ENCODE results near the gene NADSYN1.

DNA sequence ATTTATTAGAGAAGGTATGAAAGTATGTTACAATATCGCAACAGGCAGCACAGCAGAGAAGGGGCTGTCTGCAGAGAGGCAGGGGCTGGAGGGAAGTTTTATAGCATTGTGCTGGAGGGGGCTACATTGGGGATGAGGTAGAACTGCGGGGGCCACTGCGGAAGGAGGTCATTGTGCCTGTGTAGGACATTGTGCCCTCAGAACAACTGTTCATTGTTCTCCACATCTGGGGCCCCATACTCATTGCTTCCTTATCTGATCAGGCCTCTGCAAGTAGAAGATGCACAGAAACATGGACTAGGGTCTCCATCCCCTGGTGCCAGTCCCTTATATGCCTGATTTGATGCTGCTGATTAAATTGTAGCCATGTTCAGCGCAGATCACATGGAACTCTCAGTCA is 12.1 kb downstream of the NADSYN1 start:
- TF ChIP-seq CEBPB (IDR thresholded peaks at IDR 0.05) (no peak), TCF12 (IDR thresholded peaks at IDR 0.05; ENCODE audit: low read depth) (no peak), RAD21 (IDR thresholded peaks at IDR 0.05; ENCODE audit: low read depth) (no peak), CREB1 (IDR thresholded peaks at IDR 0.05; ENCODE audit: low read depth) (no peak), YY1 (IDR thresholded peaks at IDR 0.05; ENCODE audit: low read depth) (no peak), ZBTB7A (IDR thresholded peaks at IDR 0.05; ENCODE audit: low read depth) (no peak), FOXM1 (IDR thresholded peaks at IDR 0.05; ENCODE audit: borderline replicate concordance, low read depth) (no peak), TAF1 (IDR thresholded peaks at IDR 0.05; ENCODE audit: low read depth) (no peak), EGR1 (IDR thresholded peaks at IDR 0.05) (no peak), EP300 (IDR thresholded peaks at IDR 0.05; ENCODE audit: borderline replicate concordance) (no peak)
- TF ChIP-seq, protein P1, sequence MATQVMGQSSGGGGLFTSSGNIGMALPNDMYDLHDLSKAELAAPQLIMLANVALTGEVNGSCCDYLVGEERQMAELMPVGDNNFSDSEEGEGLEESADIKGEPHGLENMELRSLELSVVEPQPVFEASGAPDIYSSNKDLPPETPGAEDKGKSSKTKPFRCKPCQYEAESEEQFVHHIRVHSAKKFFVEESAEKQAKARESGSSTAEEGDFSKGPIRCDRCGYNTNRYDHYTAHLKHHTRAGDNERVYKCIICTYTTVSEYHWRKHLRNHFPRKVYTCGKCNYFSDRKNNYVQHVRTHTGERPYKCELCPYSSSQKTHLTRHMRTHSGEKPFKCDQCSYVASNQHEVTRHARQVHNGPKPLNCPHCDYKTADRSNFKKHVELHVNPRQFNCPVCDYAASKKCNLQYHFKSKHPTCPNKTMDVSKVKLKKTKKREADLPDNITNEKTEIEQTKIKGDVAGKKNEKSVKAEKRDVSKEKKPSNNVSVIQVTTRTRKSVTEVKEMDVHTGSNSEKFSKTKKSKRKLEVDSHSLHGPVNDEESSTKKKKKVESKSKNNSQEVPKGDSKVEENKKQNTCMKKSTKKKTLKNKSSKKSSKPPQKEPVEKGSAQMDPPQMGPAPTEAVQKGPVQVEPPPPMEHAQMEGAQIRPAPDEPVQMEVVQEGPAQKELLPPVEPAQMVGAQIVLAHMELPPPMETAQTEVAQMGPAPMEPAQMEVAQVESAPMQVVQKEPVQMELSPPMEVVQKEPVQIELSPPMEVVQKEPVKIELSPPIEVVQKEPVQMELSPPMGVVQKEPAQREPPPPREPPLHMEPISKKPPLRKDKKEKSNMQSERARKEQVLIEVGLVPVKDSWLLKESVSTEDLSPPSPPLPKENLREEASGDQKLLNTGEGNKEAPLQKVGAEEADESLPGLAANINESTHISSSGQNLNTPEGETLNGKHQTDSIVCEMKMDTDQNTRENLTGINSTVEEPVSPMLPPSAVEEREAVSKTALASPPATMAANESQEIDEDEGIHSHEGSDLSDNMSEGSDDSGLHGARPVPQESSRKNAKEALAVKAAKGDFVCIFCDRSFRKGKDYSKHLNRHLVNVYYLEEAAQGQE (IDR thresholded peaks at IDR 0.05; ENCODE audit: low read depth), result no peak
- TF ChIP-seq, protein P2, sequence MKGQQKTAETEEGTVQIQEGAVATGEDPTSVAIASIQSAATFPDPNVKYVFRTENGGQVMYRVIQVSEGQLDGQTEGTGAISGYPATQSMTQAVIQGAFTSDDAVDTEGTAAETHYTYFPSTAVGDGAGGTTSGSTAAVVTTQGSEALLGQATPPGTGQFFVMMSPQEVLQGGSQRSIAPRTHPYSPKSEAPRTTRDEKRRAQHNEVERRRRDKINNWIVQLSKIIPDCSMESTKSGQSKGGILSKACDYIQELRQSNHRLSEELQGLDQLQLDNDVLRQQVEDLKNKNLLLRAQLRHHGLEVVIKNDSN (IDR thresholded peaks at IDR 0.05), result no peak
- TF ChIP-seq, protein P3, sequence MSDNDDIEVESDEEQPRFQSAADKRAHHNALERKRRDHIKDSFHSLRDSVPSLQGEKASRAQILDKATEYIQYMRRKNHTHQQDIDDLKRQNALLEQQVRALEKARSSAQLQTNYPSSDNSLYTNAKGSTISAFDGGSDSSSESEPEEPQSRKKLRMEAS (IDR thresholded peaks at IDR 0.05), result no peak

All from Ishikawa (cell line).